ENCODE data around the gene NINJ2. TPM values are rescaled to one million over a fixed set of nuclear protein-coding genes. Genes with fewer than 3 reads are reported as not detected.
A peak's percentile ranks its signal among the peaks of the same experiment; 100 is the strongest.

The NINJ2 gene
- total and polyA plus RNA-seq, 10 of the 15 experiments (the other 5 are each of a cell fraction or from before 2014, with no cell fraction given) = 8.9 to 51.6 (median 21.3) TPM

DNA sequence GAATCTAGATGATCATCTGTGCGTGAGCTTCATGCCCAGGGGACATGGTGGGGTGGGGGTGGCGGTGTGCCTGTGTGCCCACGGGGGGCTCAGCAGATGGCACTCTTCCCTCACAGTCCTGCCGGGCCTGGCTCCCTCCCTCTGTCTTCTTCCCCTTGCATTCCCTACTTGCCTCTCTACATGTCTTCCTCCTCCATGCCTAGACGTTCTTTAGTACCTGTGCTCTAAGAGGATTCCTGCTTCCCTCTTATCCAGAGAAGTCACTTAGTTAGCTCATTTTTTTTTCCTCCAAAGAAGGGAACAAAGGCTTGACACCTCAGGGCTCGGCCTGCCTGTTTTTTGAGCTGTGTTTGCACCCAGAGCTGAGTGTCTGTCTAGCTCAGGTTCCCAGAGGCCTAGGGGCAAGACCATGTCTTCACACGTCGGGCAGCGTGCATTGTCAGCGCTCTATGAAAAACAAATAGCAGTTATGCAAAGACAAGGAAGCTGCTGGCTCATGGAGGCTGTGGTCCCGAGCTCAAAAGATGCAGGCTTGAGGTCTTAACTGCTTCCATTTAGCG lies 48.8 kb downstream of the NINJ2 start (continued):
- TF ChIP-seq TCF3 (IDR thresholded peaks at IDR 0.05; ENCODE audit: borderline replicate concordance, insufficient read depth, low read depth, low read length) (no peak), NR2F1 (conservative IDR thresholded peaks at IDR 0.05) (no peak), SMARCA5 (IDR thresholded peaks at IDR 0.05) (0 out of 2 replicates have a peak, but pooled peaks have one; percentile 28), CBFB (IDR thresholded peaks at IDR 0.05; ENCODE audit: low read depth) (no peak), BMI1 (IDR thresholded peaks at IDR 0.05; ENCODE audit: borderline replicate concordance) (no peak), EP300 (IDR thresholded peaks at IDR 0.05; ENCODE audit: borderline replicate concordance in 1 of 2, control insufficient read depth in 1 of 2, low read depth in 2 of 2, low read length in 2 of 2) (no peak), EED (IDR thresholded peaks at IDR 0.05; ENCODE audit: low read depth) (0 out of 2 replicates have a peak, but pooled peaks have one; percentile 42), TCF12 (IDR thresholded peaks at IDR 0.05; ENCODE audit: low read depth, low read length) (no peak), IKZF2 (IDR thresholded peaks at IDR 0.05) (no peak), RAD21 (IDR thresholded peaks at IDR 0.05; ENCODE audit: insufficient read depth, low read depth, low read length) (peak; percentile 75), ZSCAN29 (IDR thresholded peaks at IDR 0.05) (no peak), POU2F2 (IDR thresholded peaks at IDR 0.05; ENCODE audit: borderline replicate concordance, low read depth, low read length) (peak; percentile 49; the same call in 1 of the 3 replicates), STAT3 (IDR thresholded peaks at IDR 0.05; ENCODE audit: low read depth, low read length) (no peak), HDGF (IDR thresholded peaks at IDR 0.05) (peak; percentile 43; the same call in 1 of the 2 replicates), MTA3 (IDR thresholded peaks at IDR 0.05; ENCODE audit: borderline replicate concordance, low read length) (no peak), CEBPB (IDR thresholded peaks at IDR 0.05; ENCODE audit: borderline replicate concordance in 1 of 2, low read depth in 2 of 2, low read length in 2 of 2) (no peak), IKZF1 (conservative IDR thresholded peaks at IDR 0.05) (peak; percentile 35; the same call in 1 of the 2 replicates)
- TF ChIP-seq, protein P1, sequence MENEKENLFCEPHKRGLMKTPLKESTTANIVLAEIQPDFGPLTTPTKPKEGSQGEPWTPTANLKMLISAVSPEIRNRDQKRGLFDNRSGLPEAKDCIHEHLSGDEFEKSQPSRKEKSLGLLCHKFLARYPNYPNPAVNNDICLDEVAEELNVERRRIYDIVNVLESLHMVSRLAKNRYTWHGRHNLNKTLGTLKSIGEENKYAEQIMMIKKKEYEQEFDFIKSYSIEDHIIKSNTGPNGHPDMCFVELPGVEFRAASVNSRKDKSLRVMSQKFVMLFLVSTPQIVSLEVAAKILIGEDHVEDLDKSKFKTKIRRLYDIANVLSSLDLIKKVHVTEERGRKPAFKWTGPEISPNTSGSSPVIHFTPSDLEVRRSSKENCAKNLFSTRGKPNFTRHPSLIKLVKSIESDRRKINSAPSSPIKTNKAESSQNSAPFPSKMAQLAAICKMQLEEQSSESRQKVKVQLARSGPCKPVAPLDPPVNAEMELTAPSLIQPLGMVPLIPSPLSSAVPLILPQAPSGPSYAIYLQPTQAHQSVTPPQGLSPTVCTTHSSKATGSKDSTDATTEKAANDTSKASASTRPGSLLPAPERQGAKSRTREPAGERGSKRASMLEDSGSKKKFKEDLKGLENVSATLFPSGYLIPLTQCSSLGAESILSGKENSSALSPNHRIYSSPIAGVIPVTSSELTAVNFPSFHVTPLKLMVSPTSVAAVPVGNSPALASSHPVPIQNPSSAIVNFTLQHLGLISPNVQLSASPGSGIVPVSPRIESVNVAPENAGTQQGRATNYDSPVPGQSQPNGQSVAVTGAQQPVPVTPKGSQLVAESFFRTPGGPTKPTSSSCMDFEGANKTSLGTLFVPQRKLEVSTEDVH (IDR thresholded peaks at IDR 0.05; ENCODE audit: low read depth, partially characterized antibody) = no peak
- TF ChIP-seq, protein P2, sequence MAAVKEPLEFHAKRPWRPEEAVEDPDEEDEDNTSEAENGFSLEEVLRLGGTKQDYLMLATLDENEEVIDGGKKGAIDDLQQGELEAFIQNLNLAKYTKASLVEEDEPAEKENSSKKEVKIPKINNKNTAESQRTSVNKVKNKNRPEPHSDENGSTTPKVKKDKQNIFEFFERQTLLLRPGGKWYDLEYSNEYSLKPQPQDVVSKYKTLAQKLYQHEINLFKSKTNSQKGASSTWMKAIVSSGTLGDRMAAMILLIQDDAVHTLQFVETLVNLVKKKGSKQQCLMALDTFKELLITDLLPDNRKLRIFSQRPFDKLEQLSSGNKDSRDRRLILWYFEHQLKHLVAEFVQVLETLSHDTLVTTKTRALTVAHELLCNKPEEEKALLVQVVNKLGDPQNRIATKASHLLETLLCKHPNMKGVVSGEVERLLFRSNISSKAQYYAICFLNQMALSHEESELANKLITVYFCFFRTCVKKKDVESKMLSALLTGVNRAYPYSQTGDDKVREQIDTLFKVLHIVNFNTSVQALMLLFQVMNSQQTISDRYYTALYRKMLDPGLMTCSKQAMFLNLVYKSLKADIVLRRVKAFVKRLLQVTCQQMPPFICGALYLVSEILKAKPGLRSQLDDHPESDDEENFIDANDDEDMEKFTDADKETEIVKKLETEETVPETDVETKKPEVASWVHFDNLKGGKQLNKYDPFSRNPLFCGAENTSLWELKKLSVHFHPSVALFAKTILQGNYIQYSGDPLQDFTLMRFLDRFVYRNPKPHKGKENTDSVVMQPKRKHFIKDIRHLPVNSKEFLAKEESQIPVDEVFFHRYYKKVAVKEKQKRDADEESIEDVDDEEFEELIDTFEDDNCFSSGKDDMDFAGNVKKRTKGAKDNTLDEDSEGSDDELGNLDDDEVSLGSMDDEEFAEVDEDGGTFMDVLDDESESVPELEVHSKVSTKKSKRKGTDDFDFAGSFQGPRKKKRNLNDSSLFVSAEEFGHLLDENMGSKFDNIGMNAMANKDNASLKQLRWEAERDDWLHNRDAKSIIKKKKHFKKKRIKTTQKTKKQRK (IDR thresholded peaks at IDR 0.05; ENCODE audit: low read depth, low read length) = no peak
- TF ChIP-seq, protein P3, sequence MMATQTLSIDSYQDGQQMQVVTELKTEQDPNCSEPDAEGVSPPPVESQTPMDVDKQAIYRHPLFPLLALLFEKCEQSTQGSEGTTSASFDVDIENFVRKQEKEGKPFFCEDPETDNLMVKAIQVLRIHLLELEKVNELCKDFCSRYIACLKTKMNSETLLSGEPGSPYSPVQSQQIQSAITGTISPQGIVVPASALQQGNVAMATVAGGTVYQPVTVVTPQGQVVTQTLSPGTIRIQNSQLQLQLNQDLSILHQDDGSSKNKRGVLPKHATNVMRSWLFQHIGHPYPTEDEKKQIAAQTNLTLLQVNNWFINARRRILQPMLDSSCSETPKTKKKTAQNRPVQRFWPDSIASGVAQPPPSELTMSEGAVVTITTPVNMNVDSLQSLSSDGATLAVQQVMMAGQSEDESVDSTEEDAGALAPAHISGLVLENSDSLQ (IDR thresholded peaks at IDR 0.05) = no peak

Measured in GM12878 (cell line).